ENCODE measurements around the gene SACS.

DNA sequence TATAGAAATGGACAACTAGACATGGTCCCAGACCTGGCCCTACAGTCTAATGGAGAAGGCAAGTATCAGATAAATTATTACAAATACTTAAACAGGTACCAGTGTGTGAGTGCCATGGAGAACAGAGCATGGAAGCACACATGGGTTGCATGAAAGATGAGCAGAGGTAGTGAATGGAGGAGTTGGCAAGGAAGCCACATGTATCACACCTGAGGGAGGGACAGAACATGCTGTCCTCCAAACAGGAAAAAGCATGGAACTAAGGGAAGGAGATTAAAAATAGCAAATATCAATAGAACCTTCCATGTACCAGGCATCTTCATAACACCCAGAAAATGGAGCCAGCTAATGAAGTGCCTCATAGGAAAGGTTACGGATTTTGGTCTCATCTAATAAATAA lies 85.9 kb downstream of the SACS start:
- no peak for TF ChIP-seq CTCF (IDR thresholded peaks at IDR 0.05)
- TF ChIP-seq POLR2A (IDR thresholded peaks at IDR 0.05): no peak
